ENCODE measurements around the gene CWF19L2.
"Not testable (repeated sequence)": the region's sequence is repeated elsewhere in the genome, so short reads cannot be mapped to it uniquely, and the experiment has no call there.

GRCh38 chr11:107466275-107466866, 8.7 kb upstream of the CWF19L2 start:
- not testable (repeated sequence) for TF ChIP-seq POLR2A (IDR thresholded peaks at IDR 0.05; ENCODE audit: low read depth, low read length); TAF1 (IDR thresholded peaks at IDR 0.05; ENCODE audit: borderline replicate concordance, low read depth, low read length); POLR2AphosphoS5 (IDR thresholded peaks at IDR 0.05; ENCODE audit: low read depth, low read length)

Measured in GM12892 (cell line).